ENCODE measurements around the gene TBCK. TPM values are rescaled to one million over a fixed set of nuclear protein-coding genes. Genes with fewer than 3 reads are reported as not detected.

Gene TBCK
- total and polyA plus RNA-seq, 2 donors (not counting 1 experiment from before 2014, with no cell fraction given) = 17.5 to 86.1 TPM

- Histone ChIP-seq H4K20me1 (ENCODE audit: control insufficient read depth, insufficient read depth, low read length, poor library complexity, severe bottlenecking) (no peaks in the 10 kb centered on the region), H3K4me1 (ENCODE audit: control insufficient read depth in 2 of 2, insufficient read depth in 2 of 2, low read length in 2 of 2) (no peaks in the 10 kb centered on the region), H3K27me3 (replicated peaks in 1 of 4; ENCODE audit: control extremely low read depth in 1 of 4, control insufficient read depth in 3 of 4, insufficient read depth in 4 of 4, low read length in 3 of 4) (no peaks in the 10 kb centered on the region), H3K4me2 (replicated peaks; ENCODE audit: low read depth, low read length, poor library complexity, severe bottlenecking) (no peak overlapping the region), H3K79me2 (ENCODE audit: control insufficient read depth, insufficient read depth, low read length) (no peaks in the 10 kb centered on the region), H3K9ac (ENCODE audit: low read length) (no peak overlapping the region), H3K9me3 (ENCODE audit: control extremely low read depth in 1 of 3, control insufficient read depth in 2 of 3, insufficient read depth in 1 of 3, low read length in 2 of 3) (no peaks in the 10 kb centered on the region), H3K27ac (ENCODE audit: low read length in 2 of 2) (no peak overlapping the region), H3K4me3 (ENCODE audit: control extremely low read depth in 1 of 5, extremely low read depth in 1 of 5, insufficient read depth in 1 of 5, low read depth in 2 of 5, low read length in 4 of 5) (no peak overlapping the region), H2AFZ (ENCODE audit: insufficient read depth, low read depth, low read length, poor library complexity, severe bottlenecking) (no peak overlapping the region), H3K36me3 (replicated peaks in 1 of 2; ENCODE audit: control extremely low read depth in 1 of 2, control insufficient read depth in 1 of 2, extremely low read depth in 1 of 2, insufficient read depth in 2 of 2, low read length in 1 of 2) (no peaks in the 10 kb centered on the region)
- POLR2A ChIA-PET = no interaction called here
- Mint-ChIP-seq H3K27ac (no peak overlapping the region), H3K4me1 (no peaks in the 10 kb centered on the region), H3K4me3 (no peak overlapping the region), H3K9me3 (ENCODE audit: insufficient read depth) (no peaks in the 10 kb centered on the region), H3K27me3 (no peaks in the 10 kb centered on the region)
- intact Hi-C loops (cut with micrococcal nuclease) = no loop called here
- TF ChIP-seq CTCF (IDR thresholded peaks at IDR 0.05) (no peak), EZH2 (IDR thresholded peaks at IDR 0.05; ENCODE audit: borderline replicate concordance, insufficient read depth, low read depth, low read length, poor library complexity, severe bottlenecking) (no peak)
- DNase-seq (no peak), ATAC-seq (ENCODE audit: low read depth) (no peak)
- CTCF ChIA-PET = no interaction called here
Measured at GRCh38 chr4:106058921-106059320, 257.1 kb downstream of the TBCK start.

GRCh38 chr4:106056914-106057313, 259.1 kb downstream of the TBCK start:
- H3K9ac ChIP-seq (ENCODE audit: low read length) = no peak overlapping the region
- H3K9me3 Mint-ChIP-seq (ENCODE audit: insufficient read depth) = no peaks in the 10 kb centered on the region
- H3K4me2 ChIP-seq (replicated peaks; ENCODE audit: low read depth, low read length, poor library complexity, severe bottlenecking) = no peak overlapping the region
- H2AFZ ChIP-seq (ENCODE audit: insufficient read depth, low read depth, low read length, poor library complexity, severe bottlenecking) = no peak overlapping the region
- DNase-seq = no peak
- no peaks in the 10 kb centered on the region for H3K9me3 ChIP-seq (ENCODE audit: control extremely low read depth in 1 of 3, control insufficient read depth in 2 of 3, insufficient read depth in 1 of 3, low read length in 2 of 3)
- H3K4me3 ChIP-seq (ENCODE audit: control extremely low read depth in 1 of 5, extremely low read depth in 1 of 5, insufficient read depth in 1 of 5, low read depth in 2 of 5, low read length in 4 of 5) = no peak overlapping the region
- no peaks in the 10 kb centered on the region for H3K4me1 Mint-ChIP-seq
- H3K27me3 Mint-ChIP-seq = no peaks in the 10 kb centered on the region
- TF ChIP-seq EZH2 (IDR thresholded peaks at IDR 0.05; ENCODE audit: borderline replicate concordance, insufficient read depth, low read depth, low read length, poor library complexity, severe bottlenecking) (no peak), CTCF (IDR thresholded peaks at IDR 0.05) (no peak)
- H3K27ac ChIP-seq (ENCODE audit: low read length in 2 of 2) = no peak overlapping the region
- no peaks in the 10 kb centered on the region for H3K27me3 ChIP-seq (replicated peaks in 1 of 4; ENCODE audit: control extremely low read depth in 1 of 4, control insufficient read depth in 3 of 4, insufficient read depth in 4 of 4, low read length in 3 of 4)
- POLR2A ChIA-PET = no interaction called here
- intact Hi-C loops (cut with micrococcal nuclease) = no loop called here
- no peaks in the 10 kb centered on the region for H3K36me3 ChIP-seq (replicated peaks in 1 of 2; ENCODE audit: control extremely low read depth in 1 of 2, control insufficient read depth in 1 of 2, extremely low read depth in 1 of 2, insufficient read depth in 2 of 2, low read length in 1 of 2)
- CTCF ChIA-PET = no interaction called here
- no peak overlapping the region for H3K4me3 Mint-ChIP-seq
- H3K79me2 ChIP-seq (ENCODE audit: control insufficient read depth, insufficient read depth, low read length) = no peaks in the 10 kb centered on the region
- ATAC-seq (ENCODE audit: low read depth) = no peak
- no peaks in the 10 kb centered on the region for H3K4me1 ChIP-seq (ENCODE audit: control insufficient read depth in 2 of 2, insufficient read depth in 2 of 2, low read length in 2 of 2)
- no peaks in the 10 kb centered on the region for H4K20me1 ChIP-seq (ENCODE audit: control insufficient read depth, insufficient read depth, low read length, poor library complexity, severe bottlenecking)
- no peak overlapping the region for H3K27ac Mint-ChIP-seq

All from B cell (primary cell).